BE2C (cell line): ENCODE results near the gene COLEC11.
A peak's percentile ranks its signal among the peaks of the same experiment; 100 is the strongest.
"Not testable (repeated sequence)": the region's sequence is repeated elsewhere in the genome, so short reads cannot be mapped to it uniquely, and the experiment has no call there.

Experiments used
- DNase-seq: peaks from one replicate; pipeline ENCODE4 v3.0.0-alpha.2; 2020
- H3K27me3 ChIP-seq: fragments of 250-450 bp; sonication (Bioruptor Pico); 2 replicates; pipeline ENCODE4 v1.5.1; 2020; ENCODE audit warnings: mild to moderate bottlenecking
- H3K36me3 ChIP-seq: fragments of 250-450 bp; sonication (Bioruptor Pico); 2 replicates; pipeline ENCODE4 v1.5.1; 2020; ENCODE audit warnings: mild to moderate bottlenecking
- H3K4me1 ChIP-seq: fragments of 250-450 bp; sonication (Bioruptor Pico); 2 replicates; pipeline ENCODE4 v1.5.1; 2020
- H3K4me3 ChIP-seq: 2 replicates; pipeline ENCODE4 v1.5.1; 2011; ENCODE audit warnings: low read depth, low read length
- H3K9me3 ChIP-seq: fragments of 250-450 bp; sonication (Bioruptor Pico); 2 replicates; pipeline ENCODE4 v1.5.1; 2020
- CTCF ChIP-seq: IDR thresholded peaks from 2 replicates; pipeline ENCODE4 v1.5.1; 2012; ENCODE audit warnings: mild to moderate bottlenecking, low read depth, low read length

COLEC11 gene

GRCh38 chr2:3558205-3559014 lies 36.5 kb upstream of the COLEC11 start, which contains the start of gene RNASEH1:
Gene RNASEH1, minus strand, starts transcription at chr2:3558333. Its CDS starts 73 bp downstream, at chr2:3558260.
- TF ChIP-seq CTCF: no peak

GRCh38 chr2:3563521-3563976 lies 31.4 kb upstream of the COLEC11 start:
- Histone ChIP-seq H3K9me3 (no peaks in the 10 kb centered on the region), H3K4me1 (no peaks in the 10 kb centered on the region), H3K4me3 (no peak overlapping the region), H3K36me3 (no peaks in the 10 kb centered on the region), H3K27me3 (no peaks in the 10 kb centered on the region)
- no peak for TF ChIP-seq CTCF
- no peak for DNase-seq

More at GRCh38 chr2:3558205-3559014, 36.5 kb upstream of the COLEC11 start, which contains the start of gene RNASEH1:
- Histone ChIP-seq H3K27me3 (no peaks in the 10 kb centered on the region), H3K9me3 (no peaks in the 10 kb centered on the region), H3K4me1 (peaks cover 7% of the 10 kb centered on the region; the same call in 1 of the 2 replicates), H3K36me3 (peaks cover 33% of the 10 kb centered on the region), H3K4me3 (peak within 1 kb of the TSS; percentile 89)
- peak; percentile 99 for DNase-seq

GRCh38 chr2:3565117-3565516 lies 29.8 kb upstream of the COLEC11 start:
- Histone ChIP-seq H3K9me3 (no peaks in the 10 kb centered on the region), H3K4me1 (peaks cover 3% of the 10 kb centered on the region), H3K36me3 (no peaks in the 10 kb centered on the region), H3K27me3 (no peaks in the 10 kb centered on the region), H3K4me3 (no peak overlapping the region)
- no peak for DNase-seq
- no peak for TF ChIP-seq CTCF

- Histone ChIP-seq H3K9me3 (no peaks in the 10 kb centered on the region), H3K4me3 (no peak overlapping the region), H3K27me3 (no peaks in the 10 kb centered on the region), H3K36me3 (no peaks in the 10 kb centered on the region), H3K4me1 (peaks cover 9% of the 10 kb centered on the region)
- no peak for DNase-seq
- no peak for TF ChIP-seq CTCF
Observed at GRCh38 chr2:3566806-3567205, 28.1 kb upstream of the COLEC11 start.

GRCh38 chr2:3569656-3570055 lies 25.3 kb upstream of the COLEC11 start:
- not testable (repeated sequence) for H3K36me3 ChIP-seq, H3K9me3 ChIP-seq, H3K27me3 ChIP-seq, H3K4me1 ChIP-seq
- peak overlapping the region; percentile 10; the same call in 1 of the 2 replicates for H3K4me3 ChIP-seq
- DNase-seq: peak; percentile 62

- no peak for DNase-seq
- H3K27me3 ChIP-seq: no peaks in the 10 kb centered on the region
- no peak for TF ChIP-seq CTCF
- peaks cover 9% of the 10 kb centered on the region for H3K4me1 ChIP-seq
- H3K9me3 ChIP-seq: no peaks in the 10 kb centered on the region
- H3K36me3 ChIP-seq: peaks cover 10% of the 10 kb centered on the region
- H3K4me3 ChIP-seq: no peak overlapping the region
Observed at GRCh38 chr2:3571284-3571683, 23.6 kb upstream of the COLEC11 start.
